DMS 273 (cell line): Measurements from ENCODE around the gene CCDC7.
A peak's percentile ranks its signal among the peaks of the same experiment; 100 is the strongest.
"Not testable (repeated sequence)": the region's sequence is repeated elsewhere in the genome, so short reads cannot be mapped to it uniquely, and the experiment has no call there.

Experiments
- DNase-seq: peaks from one replicate; lab custom pipeline; 2025; ENCODE audit not compliant: unreplicated experiment; lab: John Stamatoyannopoulos, UW

The CCDC7 gene

GRCh38 chr10:32445740-32446535 lies at the start of gene CCDC7:
Gene CCDC7 (plus strand): TSS chr10:32446140. CDS start chr10:32451643, 5,503 bp downstream.
- DNase-seq, result peak; percentile 90

GRCh38 chr10:32397163-32397562 lies 48.8 kb upstream of the CCDC7 start:
- DNase-seq, result not testable (repeated sequence)

GRCh38 chr10:32399720-32400119 lies 46.2 kb upstream of the CCDC7 start:
- DNase-seq, result not testable (repeated sequence)

- no peak for DNase-seq
Measured at GRCh38 chr10:32400961-32401360, 45.0 kb upstream of the CCDC7 start.

GRCh38 chr10:32402499-32402898 lies 43.4 kb upstream of the CCDC7 start:
- DNase-seq, result no peak

- DNase-seq, result no peak
Measured at GRCh38 chr10:32403091-32403490, 42.8 kb upstream of the CCDC7 start.

- no peak for DNase-seq
Measured at GRCh38 chr10:32408690-32409089, 37.2 kb upstream of the CCDC7 start.

- DNase-seq, result no peak
Measured at GRCh38 chr10:32409741-32410140, 36.2 kb upstream of the CCDC7 start.

GRCh38 chr10:32410569-32410968 lies 35.4 kb upstream of the CCDC7 start:
- no peak for DNase-seq

- DNase-seq, result no peak
Measured at GRCh38 chr10:32411797-32412498, 34.0 kb upstream of the CCDC7 start.

GRCh38 chr10:32412499-32412853 lies 33.5 kb upstream of the CCDC7 start:
- no peak for DNase-seq

GRCh38 chr10:32413513-32413912 lies 32.4 kb upstream of the CCDC7 start:
- no peak for DNase-seq

GRCh38 chr10:32415361-32415760 lies 30.6 kb upstream of the CCDC7 start:
- no peak for DNase-seq

- no peak for DNase-seq
Measured at GRCh38 chr10:32417911-32418547, 27.9 kb upstream of the CCDC7 start.

GRCh38 chr10:32418572-32418971 lies 27.4 kb upstream of the CCDC7 start:
- no peak for DNase-seq

- no peak for DNase-seq
Measured at GRCh38 chr10:32419615-32420014, 26.3 kb upstream of the CCDC7 start.

GRCh38 chr10:32426186-32426585 lies 19.8 kb upstream of the CCDC7 start:
- no peak for DNase-seq

GRCh38 chr10:32433542-32433941 lies 12.4 kb upstream of the CCDC7 start:
- no peak for DNase-seq

- no peak for DNase-seq
Measured at GRCh38 chr10:32436215-32436614, 9.7 kb upstream of the CCDC7 start.

GRCh38 chr10:32437334-32437733 lies 8.6 kb upstream of the CCDC7 start:
- no peak for DNase-seq

GRCh38 chr10:32445036-32445435 lies 904 bp upstream of the CCDC7 start:
- peak; percentile 0 for DNase-seq
